Peyer's patch (tissue), 4 donors: Measurements from ENCODE around the gene DMD. TPM values are rescaled to one million over a fixed set of nuclear protein-coding genes. Genes with fewer than 3 reads are reported as not detected.
"Not testable (repeated sequence)": the region's sequence is repeated elsewhere in the genome, so short reads cannot be mapped to it uniquely, and the experiment has no call there.

Source experiments
- DNase-seq, 3 donors: peaks; one replicate each; pipeline ENCODE4 v3.0.0-alpha.2; 2017 to 2019
- H3K27ac ChIP-seq, 4 donors: fragments of 200-600 bp; sonication (generic); one replicate each; pipeline ENCODE4 v1.5.1; 2016 to 2019
- H3K27me3 ChIP-seq, 2 donors: fragments of 200-600 bp; sonication (generic); one replicate each; pipeline ENCODE4 v1.5.1; 2019
- H3K36me3 ChIP-seq, 3 donors: fragments of 200-600 bp; sonication (generic); one replicate each; pipeline ENCODE4 v1.5.1; 2016 to 2019
- H3K4me1 ChIP-seq, 4 donors: fragments of 200-600 bp; sonication (generic); one replicate each; pipeline ENCODE4 v1.5.1; 2016 to 2019
- H3K4me3 ChIP-seq, 4 donors: fragments of 200-600 bp; sonication (generic); 1 replicate in 3 of 4; 2 replicates in 1 of 4; pipeline ENCODE4 v1.5.1; 2016 to 2019; ENCODE audit warnings: mild to moderate bottlenecking in 1 of 4
- H3K9me3 ChIP-seq, 4 donors: fragments of 200-600 bp; sonication (generic); one replicate each; pipeline ENCODE4 v1.5.1; 2016 to 2019; ENCODE audit warnings: mild to moderate bottlenecking in 1 of 4
- CTCF ChIP-seq, 6 experiments: fragments of 450-650 bp in 4 of 6; fragments of 200-600 bp in 2 of 6; sonication (generic) in 1 of 6; IDR thresholded peaks; one replicate each; pipeline ENCODE4 v1.5.1; 2017 to 2019; ENCODE audit warnings: antibody characterized with exemption in 6 of 6, mild to moderate bottlenecking in 3 of 6, moderate library complexity in 1 of 6
- POLR2A ChIP-seq, 2 donors: fragments of 450-650 bp; IDR thresholded peaks; one replicate each; pipeline ENCODE4 v1.5.1; 2017; ENCODE audit warnings: antibody characterized with exemption in 2 of 2, mild to moderate bottlenecking in 2 of 2, moderate library complexity in 2 of 2
- total RNA-seq, 4 donors: library from RNA; depleted of rRNA; stranded (reverse); fragments of >200 nt; gene quantifications; one replicate each; pipeline ENCODE4 v1.1.0, GENCODE V29; 2016

DMD gene
- total RNA-seq, 4 donors from 2014 or later = 15.8 to 109 (median 19.1) TPM

GRCh38 chrX:32267796-32268195, 943.6 kb downstream of the DMD start:
- Histone ChIP-seq H3K4me3 (no peak overlapping the region), H3K36me3 (no peaks in the 10 kb centered on the region), H3K27me3 (no peaks in the 10 kb centered on the region), H3K9me3 (peaks cover 0 to 6% (median 0%) of the 10 kb centered on the region in 4 donors), H3K27ac (no peak overlapping the region), H3K4me1 (no peaks in the 10 kb centered on the region)
- no peak for DNase-seq
- TF ChIP-seq CTCF (IDR thresholded peaks at IDR 0.05) = no peak
- no peak for TF ChIP-seq POLR2A (IDR thresholded peaks at IDR 0.05)

GRCh38 chrX:32246675-32247074, 964.7 kb downstream of the DMD start:
- H3K9me3 ChIP-seq, H3K4me3 ChIP-seq, H3K27me3 ChIP-seq, H3K27ac ChIP-seq, H3K36me3 ChIP-seq, H3K4me1 ChIP-seq: not testable (repeated sequence)
- DNase-seq = peak in 1 of 3 donors; percentile 51
- peak in 3 of 6 experiments; percentile 44 to 52 (median 46) for TF ChIP-seq CTCF (IDR thresholded peaks at IDR 0.05)

GRCh38 chrX:32195611-32196010, 1015.7 kb downstream of the DMD start:
- Histone ChIP-seq H3K27ac (no peak overlapping the region), H3K27me3 (no peaks in the 10 kb centered on the region), H3K9me3 (no peaks in the 10 kb centered on the region), H3K36me3 (no peaks in the 10 kb centered on the region), H3K4me3 (no peak overlapping the region), H3K4me1 (no peaks in the 10 kb centered on the region)
- DNase-seq = no peak
- TF ChIP-seq CTCF (IDR thresholded peaks at IDR 0.05) (no peak), POLR2A (IDR thresholded peaks at IDR 0.05) (no peak)

GRCh38 chrX:32191316-32191715, 1020.0 kb downstream of the DMD start:
- Histone ChIP-seq H3K27me3 (no peaks in the 10 kb centered on the region), H3K27ac (no peak overlapping the region), H3K4me1 (no peaks in the 10 kb centered on the region), H3K36me3 (no peaks in the 10 kb centered on the region), H3K4me3 (no peak overlapping the region), H3K9me3 (no peaks in the 10 kb centered on the region)
- DNase-seq = no peak
- no peak for TF ChIP-seq POLR2A (IDR thresholded peaks at IDR 0.05)
- TF ChIP-seq CTCF (IDR thresholded peaks at IDR 0.05) = no peak

- H3K27me3 ChIP-seq = no peaks in the 10 kb centered on the region
- H3K36me3 ChIP-seq = no peaks in the 10 kb centered on the region
- no peaks in the 10 kb centered on the region for H3K9me3 ChIP-seq
- DNase-seq = no peak
- no peak overlapping the region for H3K27ac ChIP-seq
- H3K4me3 ChIP-seq = no peak overlapping the region
- H3K4me1 ChIP-seq = no peaks in the 10 kb centered on the region
- TF ChIP-seq CTCF (IDR thresholded peaks at IDR 0.05) (no peak), POLR2A (IDR thresholded peaks at IDR 0.05) (no peak)
Measured at GRCh38 chrX:32185160-32185559, 1026.2 kb downstream of the DMD start.

- Histone ChIP-seq H3K4me1 (no peaks in the 10 kb centered on the region), H3K27me3 (no peaks in the 10 kb centered on the region), H3K27ac (no peak overlapping the region), H3K36me3 (no peaks in the 10 kb centered on the region), H3K4me3 (no peak overlapping the region), H3K9me3 (no peaks in the 10 kb centered on the region)
- TF ChIP-seq POLR2A (IDR thresholded peaks at IDR 0.05) (no peak), CTCF (IDR thresholded peaks at IDR 0.05) (no peak)
- DNase-seq = no peak
Measured at GRCh38 chrX:32183066-32183465, 1028.3 kb downstream of the DMD start.
